Measurements from ENCODE around the gene ZNF335. TPM values are rescaled to one million over a fixed set of nuclear protein-coding genes. Genes with fewer than 3 reads are reported as not detected.
A peak's percentile ranks its signal among the peaks of the same experiment; 100 is the strongest.
"Not testable (repeated sequence)": the region's sequence is repeated elsewhere in the genome, so short reads cannot be mapped to it uniquely, and the experiment has no call there.

The ZNF335 gene
- total RNA-seq, 6 donors from 2014 or later: 17.4 to 41.9 (median 23.0) TPM

DNA sequence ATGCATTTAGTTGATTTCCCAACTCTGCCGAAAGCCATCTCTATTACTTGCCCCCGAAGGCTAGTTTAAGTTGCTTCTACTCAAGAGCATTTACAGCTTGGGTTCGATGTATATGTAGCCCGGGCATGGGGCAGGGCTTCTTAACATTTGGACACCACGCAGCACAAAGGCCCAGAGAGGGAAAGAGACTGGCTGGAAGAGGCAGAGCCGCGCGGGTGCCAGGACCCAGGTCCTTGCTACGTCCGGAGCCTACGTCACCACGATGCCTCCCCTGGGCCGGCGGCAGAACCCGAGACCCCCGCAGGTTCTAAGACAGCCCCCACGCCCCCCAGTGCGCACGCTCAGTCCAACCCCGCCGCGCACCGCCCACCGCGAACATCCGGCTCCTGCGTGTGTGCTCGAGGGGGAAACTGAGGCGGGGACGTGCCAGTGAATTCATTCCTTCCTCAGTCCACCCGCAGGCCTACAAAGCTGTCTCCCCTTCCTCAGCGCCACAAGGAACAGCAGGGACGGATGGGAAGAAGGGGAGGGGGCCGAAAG, 37.9 kb downstream of the ZNF335 start:
- peak; percentile 25 to 49 for ATAC-seq (ENCODE audit: low FRiP score in 2 of 2)
- H3K36me3 ChIP-seq: peaks cover 12 to 25% (median 22%) of the 10 kb centered on the region in 4 donors
- peaks cover 17 to 33% (median 21%) of the 10 kb centered on the region in 4 donors for H3K4me1 ChIP-seq
- no peaks in the 10 kb centered on the region for H3K9me3 ChIP-seq
- peak overlapping the region; percentile 98 to 100 (median 100) for H3K27ac ChIP-seq
- WGBS, 2 donors: 0 to 2% methylated on average over 11 to 30 of the region's 34 CpGs
- H3K4me3 ChIP-seq: peak overlapping the region; percentile 65 to 96 (median 74)
- no peaks in the 10 kb centered on the region for H3K27me3 ChIP-seq
- peak in 1 of 2 donors; percentile 64 for DNase-seq
- TF ChIP-seq POLR2A (IDR thresholded peaks at IDR 0.05) (no peak), POLR2AphosphoS5 (IDR thresholded peaks at IDR 0.05) (no peak), EP300 (IDR thresholded peaks at IDR 0.05) (no peak)
- TF ChIP-seq, protein P1, sequence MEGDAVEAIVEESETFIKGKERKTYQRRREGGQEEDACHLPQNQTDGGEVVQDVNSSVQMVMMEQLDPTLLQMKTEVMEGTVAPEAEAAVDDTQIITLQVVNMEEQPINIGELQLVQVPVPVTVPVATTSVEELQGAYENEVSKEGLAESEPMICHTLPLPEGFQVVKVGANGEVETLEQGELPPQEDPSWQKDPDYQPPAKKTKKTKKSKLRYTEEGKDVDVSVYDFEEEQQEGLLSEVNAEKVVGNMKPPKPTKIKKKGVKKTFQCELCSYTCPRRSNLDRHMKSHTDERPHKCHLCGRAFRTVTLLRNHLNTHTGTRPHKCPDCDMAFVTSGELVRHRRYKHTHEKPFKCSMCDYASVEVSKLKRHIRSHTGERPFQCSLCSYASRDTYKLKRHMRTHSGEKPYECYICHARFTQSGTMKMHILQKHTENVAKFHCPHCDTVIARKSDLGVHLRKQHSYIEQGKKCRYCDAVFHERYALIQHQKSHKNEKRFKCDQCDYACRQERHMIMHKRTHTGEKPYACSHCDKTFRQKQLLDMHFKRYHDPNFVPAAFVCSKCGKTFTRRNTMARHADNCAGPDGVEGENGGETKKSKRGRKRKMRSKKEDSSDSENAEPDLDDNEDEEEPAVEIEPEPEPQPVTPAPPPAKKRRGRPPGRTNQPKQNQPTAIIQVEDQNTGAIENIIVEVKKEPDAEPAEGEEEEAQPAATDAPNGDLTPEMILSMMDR (IDR thresholded peaks at IDR 0.05): no peak

DNA sequence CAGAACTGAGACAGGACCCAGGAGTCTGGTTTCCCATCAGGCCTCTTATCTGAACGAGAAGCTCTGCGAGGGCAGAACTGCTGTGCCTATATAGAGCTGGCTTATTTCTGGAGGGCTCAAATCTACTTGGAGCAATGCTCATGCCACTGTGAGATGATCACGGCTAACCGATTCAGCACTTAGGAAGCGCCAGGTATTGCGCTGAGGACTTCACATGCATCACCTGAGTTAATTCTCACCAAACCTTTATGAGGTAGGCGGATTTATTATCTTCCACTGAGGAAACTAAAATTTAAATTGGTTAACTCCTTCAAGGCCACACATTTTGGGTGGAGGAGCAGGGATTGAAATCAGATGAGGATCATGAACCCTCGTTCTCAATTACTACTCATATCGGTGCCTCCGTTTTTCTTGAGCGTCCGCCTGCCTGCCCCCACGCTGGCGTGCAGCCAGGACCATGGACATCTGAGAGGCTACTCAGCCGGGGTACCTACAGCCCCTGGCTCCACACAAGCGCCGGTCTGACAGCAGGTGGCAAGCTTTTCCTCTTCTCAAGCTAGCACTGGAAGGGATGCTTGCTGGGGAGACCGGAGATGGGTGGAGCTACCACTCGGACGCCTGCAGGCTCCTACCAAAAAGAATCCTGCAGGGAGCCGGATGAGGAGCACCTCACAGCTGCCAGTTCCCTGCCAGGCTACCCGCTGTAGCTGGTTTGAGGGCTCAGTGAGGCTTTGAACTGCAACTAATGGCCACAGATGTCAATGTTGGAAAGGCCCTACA, 38.5 kb downstream of the ZNF335 start:
- 28 to 39% methylated on average over 7 to 22 of the region's 22 CpGs for WGBS, 2 donors
- TF ChIP-seq POLR2A (IDR thresholded peaks at IDR 0.05): peak in 1 of 4 donors; percentile 15
- TF ChIP-seq, protein P1 (IDR thresholded peaks at IDR 0.05): peak in 3 of 6 experiments; percentile 33 to 44 (median 34)
- no peak for TF ChIP-seq POLR2AphosphoS5 (IDR thresholded peaks at IDR 0.05)
- Histone ChIP-seq H3K27ac (peak overlapping the region; percentile 98 to 100 (median 100)), H3K27me3 (no peaks in the 10 kb centered on the region), H3K4me1 (peaks cover 17 to 33% (median 21%) of the 10 kb centered on the region in 4 donors), H3K36me3 (peaks cover 6 to 18% (median 15%) of the 10 kb centered on the region in 4 donors), H3K9me3 (no peaks in the 10 kb centered on the region), H3K4me3 (peak overlapping the region; percentile 65 to 96 (median 74))
- ATAC-seq (ENCODE audit: low FRiP score in 2 of 2) (peak; percentile 42 to 51), DNase-seq (peak; percentile 85 to 87)

- H3K36me3 ChIP-seq; H3K27ac ChIP-seq; ATAC-seq (ENCODE audit: low FRiP score in 2 of 2); H3K4me3 ChIP-seq; DNase-seq; H3K9me3 ChIP-seq; H3K27me3 ChIP-seq: not testable (repeated sequence)
- H3K4me1 ChIP-seq: peaks cover 17 to 26% (median 18%) of the 10 kb centered on the region in 4 donors
- 93 to 97% methylated on average over 17 of the region's 17 CpGs for WGBS, 2 donors
Observed at GRCh38 chr20:45931680-45932079, 40.3 kb downstream of the ZNF335 start.

DNA sequence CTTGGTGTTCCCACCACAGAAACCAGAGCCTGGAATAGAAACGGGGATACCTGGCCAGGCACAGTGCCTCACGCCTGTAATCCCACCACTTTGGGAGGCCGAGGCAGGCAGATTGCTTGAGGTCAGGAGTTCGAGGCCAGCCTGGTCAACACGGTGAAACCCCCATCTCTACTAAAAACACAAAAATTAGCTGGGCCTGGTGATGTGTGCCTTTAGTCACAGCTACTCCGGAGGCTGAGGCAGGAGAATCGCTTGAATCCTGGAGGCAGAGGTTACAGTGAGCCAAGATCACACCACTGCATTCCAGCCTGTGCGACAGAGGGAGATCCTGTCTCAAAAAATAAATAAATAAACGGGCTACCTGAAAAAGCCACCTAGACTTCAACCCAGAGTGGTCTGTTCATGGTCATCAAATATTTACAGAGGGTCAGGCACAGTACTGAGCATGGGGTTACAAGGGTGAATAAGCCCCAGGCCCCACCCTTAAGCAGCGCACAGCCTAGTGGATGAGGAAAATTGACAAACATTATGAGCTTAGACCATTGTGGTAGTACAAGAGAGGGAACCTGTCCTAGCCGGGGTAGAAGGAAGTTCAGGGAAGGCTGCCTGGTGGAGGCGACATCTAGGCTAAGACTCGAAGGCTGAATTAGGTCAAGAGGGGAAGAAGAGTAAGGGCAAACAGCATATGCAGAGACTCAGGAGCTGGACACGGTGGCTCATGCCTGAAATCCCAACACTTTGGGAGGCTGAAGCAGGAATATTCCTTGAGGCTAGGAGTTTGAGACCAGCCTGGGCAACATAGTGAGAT, 44.7 kb downstream of the ZNF335 start:
- Histone ChIP-seq H3K27me3 (no peaks in the 10 kb centered on the region), H3K27ac (no peak overlapping the region), H3K4me3 (no peak overlapping the region), H3K36me3 (no peaks in the 10 kb centered on the region), H3K9me3 (no peaks in the 10 kb centered on the region), H3K4me1 (peaks cover 8 to 20% (median 15%) of the 10 kb centered on the region in 4 donors)
- no peak for ATAC-seq (ENCODE audit: low FRiP score in 2 of 2)
- TF ChIP-seq, protein P1 (IDR thresholded peaks at IDR 0.05): no peak
- no peak for TF ChIP-seq POLR2A (IDR thresholded peaks at IDR 0.05)
- no peak for TF ChIP-seq EP300 (IDR thresholded peaks at IDR 0.05)
- no peak for TF ChIP-seq POLR2AphosphoS5 (IDR thresholded peaks at IDR 0.05)
- 73 to 75% methylated on average over 12 to 14 of the region's 14 CpGs for WGBS, 2 donors
- DNase-seq: no peak

- no peak for TF ChIP-seq POLR2AphosphoS5 (IDR thresholded peaks at IDR 0.05)
- TF ChIP-seq, protein P1 (IDR thresholded peaks at IDR 0.05): no peak
- TF ChIP-seq POLR2A (IDR thresholded peaks at IDR 0.05): no peak
- TF ChIP-seq EP300 (IDR thresholded peaks at IDR 0.05): no peak
- DNase-seq (no peak), ATAC-seq (ENCODE audit: low FRiP score in 2 of 2) (no peak)
- H3K27me3 ChIP-seq: no peaks in the 10 kb centered on the region
- H3K27ac ChIP-seq: no peak overlapping the region
- no peak overlapping the region for H3K4me3 ChIP-seq
- H3K4me1 ChIP-seq: peaks cover 8 to 26% (median 19%) of the 10 kb centered on the region in 4 donors
- H3K36me3 ChIP-seq: no peaks in the 10 kb centered on the region
- 82 to 93% methylated on average over 2 of the region's 2 CpGs for WGBS, 2 donors
- H3K9me3 ChIP-seq: no peaks in the 10 kb centered on the region
Observed at GRCh38 chr20:45926731-45927070, 45.3 kb downstream of the ZNF335 start.
